ENCODE measurements around the gene KLHDC3.
"Not testable (repeated sequence)": the region's sequence is repeated elsewhere in the genome, so short reads cannot be mapped to it uniquely, and the experiment has no call there.

The KLHDC3 gene

GRCh38 chr6:42988486-42989020, 25.5 kb upstream of the KLHDC3 start:
- no peak for DNase-seq

DNA sequence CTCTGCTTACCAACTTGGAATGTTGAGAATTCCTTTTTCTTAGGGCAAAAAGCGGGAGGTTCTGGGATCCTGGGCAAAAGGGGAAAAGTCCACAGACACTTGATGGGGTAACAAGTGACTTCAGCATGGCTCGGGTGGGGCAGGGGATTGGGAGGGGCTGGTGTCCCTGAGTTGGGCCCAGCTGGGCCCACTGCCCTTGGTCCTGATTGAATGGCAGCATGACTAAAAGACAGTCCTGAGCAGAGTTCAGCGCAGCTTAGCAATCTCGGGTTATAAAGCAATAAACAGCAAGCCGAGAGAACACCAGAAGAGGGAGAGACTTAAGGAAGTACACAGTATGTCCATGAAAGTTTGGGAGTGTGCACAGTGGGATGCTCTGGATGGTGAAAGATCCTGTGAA, 24.1 kb upstream of the KLHDC3 start:
- no peak for DNase-seq

DNA sequence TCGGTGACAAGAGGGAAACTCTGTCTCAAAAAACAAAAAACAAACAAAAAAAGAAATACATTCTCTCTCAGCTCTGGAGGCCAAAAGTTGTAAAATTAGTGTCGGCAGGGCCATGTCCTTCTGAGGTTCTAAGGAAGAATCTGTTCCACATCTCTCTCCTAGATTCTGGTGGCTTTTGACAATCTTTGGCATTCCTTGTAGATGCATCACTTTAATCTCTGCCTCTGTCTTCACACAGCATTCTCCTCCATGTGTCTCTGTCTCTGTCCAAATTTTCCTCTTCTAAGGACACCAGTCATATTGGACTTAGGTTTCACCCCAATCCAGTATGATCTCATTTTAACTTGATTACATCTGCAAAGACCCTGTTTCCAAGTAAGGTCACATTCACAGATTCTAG, 20.6 kb upstream of the KLHDC3 start:
- DNase-seq = no peak

DNA sequence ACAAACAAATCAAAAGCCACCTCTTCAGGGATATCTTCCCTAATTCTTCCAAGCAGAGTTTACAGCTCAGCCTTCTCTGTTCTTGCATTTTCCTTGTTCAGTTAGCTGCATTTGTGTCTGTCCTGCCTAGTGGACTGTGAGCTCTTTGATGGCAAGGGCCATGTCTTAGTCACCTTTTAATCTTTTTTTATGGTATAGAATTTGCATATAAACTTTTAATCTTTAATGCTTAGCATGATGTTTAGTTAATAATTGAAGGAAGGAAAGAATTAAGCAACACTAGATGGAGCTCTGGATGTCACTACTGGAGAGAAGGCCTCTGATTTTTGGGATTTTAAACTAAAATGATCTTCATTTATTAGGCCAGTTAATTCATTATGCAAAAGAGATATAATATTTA, 17.5 kb upstream of the KLHDC3 start:
- no peak for DNase-seq

DNA sequence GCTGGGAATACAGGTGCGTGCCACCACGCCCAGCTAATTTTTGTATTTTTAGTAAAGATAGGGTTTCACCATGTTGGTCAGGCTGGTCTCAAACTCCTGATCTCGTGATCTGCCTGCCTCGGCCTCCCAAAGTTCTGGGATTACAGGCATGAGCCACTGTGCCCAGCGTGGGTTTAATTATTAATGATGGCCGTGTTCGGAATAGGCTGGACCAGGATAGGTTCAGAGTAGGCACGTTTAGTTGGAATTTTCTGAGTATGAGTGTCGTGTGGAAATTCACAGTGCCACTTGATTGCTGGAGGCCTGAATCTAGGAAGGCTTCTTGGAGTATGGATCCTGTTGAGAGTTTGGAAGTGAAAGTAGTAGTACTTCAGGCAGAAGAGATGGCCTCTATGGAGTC, 15.8 kb upstream of the KLHDC3 start:
- not testable (repeated sequence) for DNase-seq

DNA sequence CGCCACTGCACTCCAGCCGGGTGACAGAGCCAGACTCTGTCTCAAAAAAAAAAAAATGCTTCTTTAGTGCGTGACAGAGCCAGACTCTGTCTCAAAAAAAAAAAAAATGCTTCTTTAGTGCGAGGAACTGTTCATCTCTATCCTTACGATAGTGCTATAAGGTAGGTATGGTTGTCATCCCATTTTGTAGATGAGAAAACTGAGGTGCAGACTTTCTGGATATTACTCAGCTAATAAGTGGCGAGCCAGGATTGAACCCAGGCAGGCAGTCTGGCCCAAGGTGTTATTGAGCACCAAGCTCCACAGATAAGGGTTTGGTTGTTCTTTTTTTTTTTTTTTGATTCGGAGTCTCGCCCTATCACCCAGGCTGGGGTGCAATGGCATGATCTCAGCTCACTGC, 12.2 kb upstream of the KLHDC3 start:
- DNase-seq = no peak

- no peak for DNase-seq
These were observed 8.2 kb upstream of the KLHDC3 start for GRCh38 chr6:43005844-43006243.

- DNase-seq = no peak
These were observed 7.8 kb upstream of the KLHDC3 start for GRCh38 chr6:43006251-43006650.

DNA sequence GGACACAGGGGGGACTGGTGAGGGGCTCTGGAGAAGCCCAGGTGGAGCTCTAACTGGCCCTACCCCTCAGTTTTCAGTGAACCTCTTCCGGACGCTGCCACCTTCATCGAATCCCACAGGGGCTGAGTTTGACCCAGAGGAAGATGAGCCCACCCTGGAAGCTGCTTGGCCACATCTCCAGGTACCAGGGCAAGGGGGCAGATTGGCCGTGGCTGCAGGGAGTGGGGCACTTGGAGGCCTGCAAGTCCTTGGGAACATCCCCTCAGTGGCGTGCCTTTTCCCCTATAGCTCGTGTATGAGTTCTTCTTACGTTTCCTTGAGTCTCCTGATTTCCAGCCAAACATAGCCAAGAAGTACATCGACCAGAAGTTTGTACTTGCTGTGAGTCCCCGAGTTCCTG, 6.9 kb upstream of the KLHDC3 start:
- DNase-seq = no peak

DNA sequence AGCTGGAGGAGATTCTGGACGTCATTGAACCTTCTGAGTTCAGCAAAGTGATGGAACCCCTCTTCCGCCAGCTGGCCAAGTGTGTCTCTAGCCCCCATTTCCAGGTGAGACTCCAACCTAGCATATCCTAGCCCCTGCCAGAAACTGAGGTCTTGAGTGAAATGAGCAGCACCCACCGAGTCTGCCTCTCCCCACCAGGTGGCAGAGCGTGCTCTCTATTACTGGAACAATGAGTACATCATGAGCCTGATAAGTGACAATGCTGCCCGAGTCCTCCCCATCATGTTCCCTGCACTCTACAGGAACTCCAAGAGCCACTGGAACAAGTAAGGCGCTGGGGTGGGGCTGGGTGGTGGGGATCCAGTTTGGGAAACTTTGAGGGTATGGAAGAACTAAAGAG, 4.9 kb upstream of the KLHDC3 start:
- DNase-seq = peak; percentile 36

DNA sequence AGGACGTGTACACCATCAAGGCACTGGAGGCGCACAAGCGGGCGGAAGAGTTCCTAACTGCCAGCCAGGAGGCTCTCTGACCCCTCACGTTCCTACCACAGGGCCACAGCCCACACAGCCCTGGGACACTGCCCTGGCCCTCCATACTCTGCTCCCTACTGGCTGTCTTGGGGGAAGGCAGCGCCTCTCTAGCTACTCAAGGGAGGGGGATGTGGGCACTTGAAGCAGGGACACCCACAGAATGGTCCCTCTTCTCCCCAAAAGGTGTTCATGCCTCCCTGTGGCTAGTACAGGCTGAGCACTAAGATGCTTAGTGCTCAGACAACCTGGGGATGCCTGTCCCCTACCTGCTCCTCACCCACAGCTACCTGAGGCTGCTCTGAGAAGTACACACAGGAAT, 2.8 kb upstream of the KLHDC3 start:
- no peak for DNase-seq

DNA sequence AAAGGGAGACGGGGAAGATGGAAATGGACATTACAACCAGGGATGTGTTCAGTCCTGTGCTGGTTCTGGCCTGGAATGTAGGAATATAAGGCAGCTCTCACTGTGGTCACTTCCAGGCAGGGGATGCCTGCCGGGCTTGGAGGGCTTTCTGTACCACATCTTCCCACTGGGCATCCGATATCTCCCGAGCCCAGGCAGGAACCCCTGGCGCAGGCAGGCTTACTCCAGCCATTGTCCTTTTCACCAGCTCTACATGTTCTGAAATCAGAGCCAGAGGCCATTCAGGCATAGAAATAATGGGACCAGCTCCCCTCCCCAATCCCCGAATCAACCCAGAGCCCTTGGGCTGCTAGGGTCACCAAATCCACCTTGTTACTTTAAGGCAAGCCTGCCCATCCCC, 1.7 kb upstream of the KLHDC3 start:
- no peak for DNase-seq

DNA sequence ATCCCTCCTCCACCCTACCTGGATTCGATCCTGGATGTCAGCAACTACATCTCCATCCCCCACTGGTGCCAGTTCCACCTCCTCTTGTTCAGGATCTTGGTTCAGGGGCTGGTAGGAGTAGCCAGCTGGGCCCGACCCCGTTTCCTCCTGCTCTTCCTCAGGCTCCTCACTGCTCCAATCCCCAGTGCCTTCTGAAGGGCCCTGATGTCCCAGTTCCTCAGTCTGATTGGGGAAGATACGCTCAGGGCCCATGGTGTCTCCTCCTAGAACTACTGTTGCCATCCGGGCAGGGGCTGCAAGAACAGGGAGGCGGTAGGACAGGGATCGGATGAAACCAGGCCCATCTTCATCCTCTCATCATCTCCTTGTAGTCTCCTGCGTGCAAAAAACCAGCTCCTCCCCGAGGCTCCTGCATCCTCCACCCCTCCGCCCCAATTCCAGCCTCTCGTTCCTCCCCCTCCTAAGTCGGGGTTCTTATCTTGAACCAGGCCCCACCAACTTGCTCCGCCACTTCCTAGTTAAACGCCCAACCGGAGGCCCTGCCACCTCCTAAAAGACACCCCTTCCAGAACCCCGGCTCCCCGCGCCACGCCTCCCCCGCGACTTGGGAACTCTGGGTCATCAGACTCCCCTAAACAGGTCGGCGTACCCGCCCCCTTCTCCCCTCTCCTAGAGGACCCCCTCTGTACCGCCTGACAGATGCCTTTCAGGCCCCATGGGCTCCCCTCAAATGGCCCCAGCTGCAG, 779 bp upstream of the KLHDC3 start:
- peak; percentile 11 for DNase-seq

DNA sequence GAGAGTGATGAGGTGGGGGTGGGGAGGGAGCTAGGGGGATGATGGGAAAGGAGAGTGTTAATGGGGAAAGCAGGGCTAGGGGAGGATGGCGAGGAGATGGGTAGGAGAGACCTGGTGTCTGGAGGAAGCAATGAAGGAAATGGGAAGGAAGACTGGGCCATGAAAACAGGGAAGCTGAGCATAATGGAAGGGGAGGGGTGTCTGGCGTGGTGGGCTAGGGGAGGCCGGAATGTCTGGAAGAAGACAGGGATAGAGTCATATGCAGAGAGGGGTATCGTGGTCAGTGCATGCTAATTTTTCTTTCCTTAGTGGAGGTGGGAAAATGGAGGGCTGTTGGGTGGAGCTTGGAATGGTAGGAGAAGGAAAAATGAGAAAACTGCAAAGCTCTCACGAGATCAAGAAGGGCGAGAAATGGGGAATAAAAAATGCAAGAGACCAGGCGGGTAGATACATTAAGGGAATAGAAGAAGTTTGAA, 423 bp downstream of the KLHDC3 start:
- peak; percentile 2 for DNase-seq

DNA sequence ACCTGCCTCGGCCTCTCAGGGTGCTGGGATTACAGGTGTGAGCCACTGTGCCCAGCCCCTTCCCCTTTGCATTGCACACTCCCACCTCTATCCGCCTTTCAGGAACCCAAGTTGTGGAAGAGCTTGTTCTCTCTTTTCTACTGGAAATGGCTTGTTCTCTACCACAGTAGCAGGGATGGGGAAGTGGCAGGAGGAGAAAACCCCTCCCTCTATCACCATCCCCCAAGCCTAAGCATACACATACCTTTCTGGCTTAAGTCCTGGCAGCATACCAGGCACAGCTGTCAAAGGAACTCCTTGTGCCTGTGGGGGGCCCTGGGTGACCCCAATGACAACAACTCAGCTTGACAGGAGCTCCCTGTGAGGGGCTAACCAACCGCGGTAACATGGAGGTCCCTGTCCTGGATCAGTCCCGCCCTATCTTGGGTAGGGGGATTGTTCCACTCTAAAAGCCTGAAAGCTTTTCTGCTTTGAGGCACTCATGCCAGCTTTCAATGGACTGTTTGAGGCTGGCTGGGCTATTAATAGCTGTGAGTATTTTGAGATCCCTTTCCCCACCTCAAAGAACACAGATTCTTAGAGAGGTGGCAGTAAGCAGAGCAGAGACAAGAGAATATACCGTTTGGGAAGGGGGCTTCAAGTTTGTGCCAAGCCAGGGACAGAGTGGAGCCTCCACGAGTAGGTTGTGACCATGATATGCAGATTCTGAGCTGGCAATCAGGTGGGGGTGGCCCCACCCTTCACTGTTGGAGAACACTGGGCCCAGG, 2.3 kb downstream of the KLHDC3 start:
- no peak for DNase-seq

GRCh38 chr6:43016943-43017334, 2.9 kb downstream of the KLHDC3 start:
- no peak for DNase-seq

GRCh38 chr6:43019152-43019551, 5.1 kb downstream of the KLHDC3 start:
- no peak for DNase-seq

DNA sequence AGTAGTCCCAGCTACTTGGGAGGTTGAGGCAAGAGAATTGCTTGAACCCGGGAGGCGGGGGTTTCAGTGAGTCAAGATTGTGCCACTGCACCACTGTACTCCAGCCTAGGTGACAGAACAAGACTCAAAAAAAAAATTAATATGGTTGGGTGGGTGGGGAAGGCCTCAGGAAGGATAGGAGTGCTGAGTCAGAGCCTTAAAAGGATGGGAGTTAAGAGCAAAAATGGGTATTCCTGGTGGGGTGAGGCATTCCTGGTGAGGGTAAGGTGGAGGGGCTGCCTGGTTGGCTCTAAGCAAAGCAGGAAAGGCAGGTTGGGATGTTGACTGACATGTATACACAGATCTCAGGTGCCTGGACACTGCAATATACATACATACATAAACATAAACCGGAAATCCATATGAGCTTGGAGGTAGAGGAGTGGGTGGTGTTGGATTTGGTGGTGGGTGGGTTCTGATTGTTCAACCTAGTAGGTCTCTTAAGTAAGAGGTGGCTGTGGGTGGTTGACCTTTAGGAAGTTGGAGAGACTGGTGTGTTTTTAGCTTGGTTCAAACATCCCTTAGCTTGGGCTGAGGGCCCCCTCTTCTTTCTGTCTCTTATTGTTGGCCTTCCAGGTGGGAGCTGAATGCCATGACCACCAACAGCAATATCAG, 6.1 kb downstream of the KLHDC3 start:
- no peak for DNase-seq

DNA sequence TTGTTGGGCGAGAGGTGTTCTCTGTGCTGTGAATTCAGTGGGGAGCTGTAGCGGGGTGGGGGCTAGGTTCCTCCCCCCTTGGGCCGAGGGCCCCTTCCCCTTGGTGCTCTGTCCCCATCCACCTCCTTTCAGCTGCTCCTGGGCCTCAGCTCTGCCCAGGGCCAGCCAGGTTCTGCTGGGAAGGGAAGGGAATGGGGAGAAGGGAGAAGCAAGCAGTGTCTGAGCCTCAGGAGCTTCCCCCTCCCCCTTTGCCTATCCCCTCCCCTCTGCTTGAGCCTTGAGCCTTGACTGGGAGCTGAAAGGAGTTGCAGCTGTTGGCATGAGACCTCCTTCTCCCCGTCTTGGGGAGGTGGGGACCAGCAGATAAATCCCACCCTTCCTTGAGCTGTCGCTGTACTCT, 6.8 kb downstream of the KLHDC3 start:
- DNase-seq = no peak

- peak; percentile 77 for DNase-seq
These were observed 7.4 kb downstream of the KLHDC3 start, which contains the start of gene RRP36 for GRCh38 chr6:43021270-43022047. TSS of gene RRP36 (plus strand) at chr6:43021623. CDS start at chr6:43021655, 32 bp downstream.

DNA sequence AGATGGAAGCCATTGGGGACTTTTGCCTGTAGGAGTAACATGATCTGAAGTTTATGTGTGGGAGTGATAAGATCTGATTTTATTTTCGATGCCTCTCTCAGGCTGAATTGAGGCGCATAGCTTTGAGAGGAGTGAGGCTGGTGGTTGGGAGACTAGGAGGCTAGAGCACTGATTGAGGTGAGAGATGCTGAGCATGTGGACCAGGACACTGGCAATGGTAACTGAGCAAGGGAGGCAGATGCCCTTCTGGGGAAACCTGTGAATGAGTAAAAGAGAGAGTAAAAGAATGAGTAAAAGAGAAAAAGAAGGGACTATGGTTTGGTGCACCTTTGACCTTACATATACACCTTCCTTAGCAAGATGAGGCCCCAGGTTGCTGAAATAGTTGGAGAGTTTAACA, 10.4 kb downstream of the KLHDC3 start:
- DNase-seq = no peak

GRCh38 chr6:43026365-43026764, 12.3 kb downstream of the KLHDC3 start:
- DNase-seq = no peak

GRCh38 chr6:43029120-43029519, 15.1 kb downstream of the KLHDC3 start:
- no peak for DNase-seq

Measured in inflammatory macrophage treated with lipopolysaccharide for 4 hours (primary cell).